Measurements from ENCODE around the gene GXYLT1. TPM values are rescaled to one million over a fixed set of nuclear protein-coding genes. Genes with fewer than 3 reads are reported as not detected.
"Not testable (repeated sequence)": the region's sequence is repeated elsewhere in the genome, so short reads cannot be mapped to it uniquely, and the experiment has no call there.

The GXYLT1 gene
- total and polyA plus RNA-seq, 7 donors: 0.92 to 14.3 (median 8.8) TPM

- intact Hi-C loops (cut with DNase I): no loop called here
- no peaks in the 10 kb centered on the region for H3K27me3 ChIP-seq
- no peaks in the 10 kb centered on the region for H3K4me1 ChIP-seq
- no peaks in the 10 kb centered on the region for H3K36me3 ChIP-seq
- no peak overlapping the region for H3K27ac ChIP-seq
- TF ChIP-seq POLR2AphosphoS5 (IDR thresholded peaks at IDR 0.05) (no peak), EP300 (IDR thresholded peaks at IDR 0.05) (no peak), CTCF (IDR thresholded peaks at IDR 0.05) (no peak), POLR2A (IDR thresholded peaks at IDR 0.05) (no peak)
- peaks cover 0 to 3% (median 0%) of the 10 kb centered on the region in 4 donors for H3K9me3 ChIP-seq
- no peak for DNase-seq
- H3K4me3 ChIP-seq: no peak overlapping the region
Measured at GRCh38 chr12:42059127-42059526, 85.5 kb downstream of the GXYLT1 start.

GRCh38 chr12:42056130-42056529, 88.5 kb downstream of the GXYLT1 start:
- DNase-seq: no peak
- Histone ChIP-seq H3K4me1 (no peaks in the 10 kb centered on the region), H3K4me3 (no peak overlapping the region), H3K9me3 (no peaks in the 10 kb centered on the region), H3K27me3 (no peaks in the 10 kb centered on the region), H3K36me3 (no peaks in the 10 kb centered on the region), H3K27ac (no peak overlapping the region)
- intact Hi-C loops (cut with DNase I): no loop called here
- WGBS, 2 donors: 64 to 79% methylated on average over 3 of the region's 3 CpGs
- TF ChIP-seq POLR2AphosphoS5 (IDR thresholded peaks at IDR 0.05): no peak
- no peak for TF ChIP-seq EP300 (IDR thresholded peaks at IDR 0.05)
- no peak for TF ChIP-seq POLR2A (IDR thresholded peaks at IDR 0.05)
- TF ChIP-seq CTCF (IDR thresholded peaks at IDR 0.05): no peak

GRCh38 chr12:42053456-42053855, 91.2 kb downstream of the GXYLT1 start:
- Histone ChIP-seq H3K27me3 (no peaks in the 10 kb centered on the region), H3K4me1 (no peaks in the 10 kb centered on the region), H3K4me3 (no peak overlapping the region), H3K27ac (no peak overlapping the region), H3K9me3 (no peaks in the 10 kb centered on the region), H3K36me3 (no peaks in the 10 kb centered on the region)
- 45 to 77% methylated on average over 2 of the region's 2 CpGs for WGBS, 2 donors
- no peak for TF ChIP-seq POLR2A (IDR thresholded peaks at IDR 0.05)
- TF ChIP-seq POLR2AphosphoS5 (IDR thresholded peaks at IDR 0.05): no peak
- TF ChIP-seq EP300 (IDR thresholded peaks at IDR 0.05): no peak
- no peak for TF ChIP-seq CTCF (IDR thresholded peaks at IDR 0.05)
- no peak for DNase-seq
- intact Hi-C loops (cut with DNase I): no loop called here

- H3K4me3 ChIP-seq; H3K36me3 ChIP-seq; intact Hi-C loops (cut with DNase I); DNase-seq; H3K9me3 ChIP-seq; H3K4me1 ChIP-seq; H3K27me3 ChIP-seq; H3K27ac ChIP-seq: not testable (repeated sequence)
- 85 to 95% methylated on average over 8 of the region's 8 CpGs for WGBS, 2 donors
Measured at GRCh38 chr12:42048980-42049379, 95.7 kb downstream of the GXYLT1 start.

- Histone ChIP-seq H3K27ac (no peak overlapping the region), H3K36me3 (no peaks in the 10 kb centered on the region), H3K27me3 (no peaks in the 10 kb centered on the region), H3K4me1 (no peaks in the 10 kb centered on the region), H3K9me3 (peaks cover 0 to 4% (median 0%) of the 10 kb centered on the region in 4 donors), H3K4me3 (no peak overlapping the region)
- no peak for DNase-seq
- no peak for TF ChIP-seq EP300 (IDR thresholded peaks at IDR 0.05)
- no peak for TF ChIP-seq CTCF (IDR thresholded peaks at IDR 0.05)
- TF ChIP-seq POLR2AphosphoS5 (IDR thresholded peaks at IDR 0.05): no peak
- TF ChIP-seq POLR2A (IDR thresholded peaks at IDR 0.05): no peak
- intact Hi-C loops (cut with DNase I): no loop called here
Measured at GRCh38 chr12:42039577-42039976, 105.1 kb downstream of the GXYLT1 start.

Measured in sigmoid colon (tissue), 7 donors.